NCI-H345 (cell line): ENCODE data around the gene RAI1.

Experiments
- DNase-seq: peaks from one replicate; lab custom pipeline; 2025; lab: John Stamatoyannopoulos, UW

The RAI1 gene

DNA sequence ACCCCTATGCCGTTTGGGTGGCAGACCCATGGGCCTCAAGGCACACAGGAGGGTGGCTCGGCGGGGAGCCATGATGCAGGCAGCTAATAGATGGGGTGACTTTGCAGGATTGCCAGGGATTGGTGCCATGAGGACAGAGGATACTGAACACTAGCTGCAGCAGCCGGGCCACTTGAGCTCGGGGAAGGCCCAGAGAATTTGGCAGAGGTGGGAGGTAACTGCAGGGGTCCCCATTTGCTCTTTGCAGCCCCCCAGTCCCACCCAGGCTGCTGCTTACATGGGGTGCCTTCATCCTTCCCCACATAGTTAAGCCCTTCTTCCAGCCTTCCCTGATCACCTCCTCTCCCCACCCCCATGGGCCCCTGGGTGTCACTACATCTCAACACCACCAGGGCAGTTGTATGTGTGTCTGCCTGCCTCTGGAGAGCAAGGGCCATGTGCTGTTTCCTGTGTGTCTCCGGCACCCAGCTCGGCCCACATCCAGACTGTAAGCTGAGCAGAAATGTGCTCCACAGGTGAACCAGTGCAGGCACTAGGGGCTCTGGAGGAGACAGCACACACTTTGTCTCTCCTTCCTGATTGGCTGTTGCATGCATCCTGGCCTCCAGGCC lies 103.5 kb downstream of the RAI1 start:
- DNase-seq: no peak

DNA sequence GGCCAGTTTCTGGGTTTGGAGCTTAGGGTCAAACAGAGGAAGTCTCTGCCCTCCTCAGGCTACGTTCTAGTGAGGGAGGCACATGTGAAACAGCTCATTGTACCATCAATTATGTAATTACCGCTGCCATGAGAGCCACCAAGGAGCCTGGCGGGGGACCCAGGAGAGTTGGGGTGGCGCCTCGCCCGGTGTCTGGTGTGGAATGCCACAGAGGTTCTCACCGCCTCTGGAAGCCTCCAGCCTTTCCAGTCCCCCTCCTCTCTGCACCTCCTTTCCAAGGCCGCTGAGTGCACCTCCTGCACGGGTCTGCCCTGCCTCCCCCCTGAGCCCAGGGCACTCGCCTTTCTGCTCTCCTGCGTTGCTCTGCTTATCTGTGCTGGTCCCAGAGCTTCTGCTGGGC lies 104.1 kb downstream of the RAI1 start:
- no peak for DNase-seq

GRCh38 chr17:17786998-17787397 lies 105.7 kb downstream of the RAI1 start:
- DNase-seq: no peak

DNA sequence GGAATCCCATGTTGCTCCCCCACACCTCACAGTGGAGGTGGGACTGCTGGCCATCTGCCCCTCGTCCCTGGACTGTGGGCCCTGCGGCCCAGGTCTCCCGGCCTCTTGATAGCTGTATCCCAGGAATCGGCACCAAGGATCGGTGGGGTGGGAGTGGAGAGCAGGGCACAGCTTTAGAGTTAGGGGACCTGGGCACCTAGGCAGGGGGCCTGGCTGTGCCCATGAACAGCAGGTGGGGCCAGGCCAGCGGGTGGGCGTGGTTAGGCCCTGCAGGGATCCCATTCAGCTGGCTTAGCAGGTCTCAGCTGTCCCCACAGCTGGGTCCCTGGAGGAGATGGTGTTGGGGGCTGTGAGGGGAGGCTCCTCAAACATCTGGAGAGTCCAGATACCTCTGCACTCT lies 106.3 kb downstream of the RAI1 start:
- no peak for DNase-seq

DNA sequence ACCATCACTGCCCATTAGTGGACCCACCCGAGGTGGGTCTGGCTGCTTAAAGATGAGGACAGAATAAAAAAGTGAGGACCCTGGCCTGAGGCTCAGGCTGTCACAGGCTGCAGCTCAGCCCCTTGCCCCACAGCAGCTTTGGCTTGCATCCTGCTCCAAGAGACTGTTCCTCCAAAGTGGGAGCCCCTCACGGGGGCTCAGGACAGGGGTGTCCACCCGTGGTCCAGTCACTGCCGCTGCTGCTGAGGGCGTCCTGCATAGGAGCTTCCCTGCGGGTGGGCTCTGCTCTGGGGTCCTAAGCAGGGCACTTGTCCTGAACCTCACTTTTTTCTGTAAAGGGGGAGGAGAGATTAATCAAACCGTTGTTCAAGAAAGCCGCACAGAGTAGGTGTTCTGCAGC lies 107.7 kb downstream of the RAI1 start:
- no peak for DNase-seq

- DNase-seq: no peak
These were observed 108.2 kb downstream of the RAI1 start for GRCh38 chr17:17789410-17789809.

DNA sequence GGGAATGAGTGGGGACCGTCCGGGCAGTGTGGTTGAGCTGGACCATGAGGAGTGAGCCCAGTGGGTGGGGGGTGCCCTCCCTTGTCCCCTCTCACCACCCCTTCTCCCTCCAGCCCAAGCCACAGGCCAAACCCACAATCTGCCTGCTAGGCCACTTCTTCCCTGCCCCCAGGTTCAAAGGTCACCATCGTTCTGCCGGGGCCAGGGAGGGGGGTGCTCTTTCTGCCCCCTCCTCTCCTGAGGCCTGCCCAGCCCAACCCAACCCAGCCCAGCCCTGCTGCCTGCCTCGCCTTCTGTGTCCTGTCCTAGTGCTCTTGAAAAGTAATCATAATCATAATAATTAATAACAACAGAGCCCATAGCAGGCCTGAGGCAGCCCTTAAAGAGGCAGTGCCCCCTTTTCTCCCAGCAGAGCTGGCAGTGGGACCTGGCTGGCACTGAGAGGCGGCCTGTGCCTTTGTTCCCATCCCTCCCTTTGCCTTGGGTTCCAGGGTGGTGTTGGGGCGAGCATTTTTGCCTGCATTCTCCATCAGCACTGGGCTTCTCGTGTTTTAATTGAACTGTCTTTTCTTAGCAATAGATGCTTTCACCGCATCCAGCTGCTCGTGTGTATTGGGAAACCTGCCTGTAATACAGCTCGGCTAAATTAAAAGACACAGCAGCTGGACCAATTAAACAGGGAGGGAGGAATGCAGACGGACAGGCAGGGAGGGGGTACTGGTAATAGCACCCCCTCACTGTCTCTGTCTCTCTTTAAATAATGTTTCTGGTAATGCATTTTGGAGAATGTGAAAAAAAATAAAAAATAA lies 108.8 kb downstream of the RAI1 start:
- DNase-seq: no peak

- DNase-seq: no peak
These were observed 109.6 kb downstream of the RAI1 start for GRCh38 chr17:17790637-17791464.

DNA sequence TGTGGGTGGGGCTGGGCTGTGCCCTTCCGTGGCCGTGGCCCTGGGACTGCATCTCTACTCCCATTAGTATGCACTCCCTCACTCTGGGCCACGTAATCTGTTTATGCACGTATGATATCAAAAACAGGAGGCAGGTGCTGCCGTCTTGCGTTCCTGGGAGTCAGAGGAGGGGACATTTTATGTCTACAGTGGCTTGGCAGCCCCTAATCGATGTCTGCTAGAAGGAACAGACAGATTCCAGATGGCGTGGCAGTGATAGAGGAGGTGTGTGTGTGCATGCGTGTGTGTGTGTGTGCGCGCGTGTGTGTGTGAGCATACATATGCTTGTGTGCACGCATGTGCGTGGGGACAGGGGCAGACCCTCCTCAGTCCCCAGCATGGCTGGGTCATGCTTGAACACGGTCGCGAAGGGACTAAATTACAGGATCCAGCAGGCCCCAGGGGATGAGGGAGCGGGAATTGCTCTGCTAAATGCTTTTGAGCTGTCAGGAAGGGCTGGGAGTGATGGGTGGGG lies 110.8 kb downstream of the RAI1 start:
- DNase-seq: no peak

DNA sequence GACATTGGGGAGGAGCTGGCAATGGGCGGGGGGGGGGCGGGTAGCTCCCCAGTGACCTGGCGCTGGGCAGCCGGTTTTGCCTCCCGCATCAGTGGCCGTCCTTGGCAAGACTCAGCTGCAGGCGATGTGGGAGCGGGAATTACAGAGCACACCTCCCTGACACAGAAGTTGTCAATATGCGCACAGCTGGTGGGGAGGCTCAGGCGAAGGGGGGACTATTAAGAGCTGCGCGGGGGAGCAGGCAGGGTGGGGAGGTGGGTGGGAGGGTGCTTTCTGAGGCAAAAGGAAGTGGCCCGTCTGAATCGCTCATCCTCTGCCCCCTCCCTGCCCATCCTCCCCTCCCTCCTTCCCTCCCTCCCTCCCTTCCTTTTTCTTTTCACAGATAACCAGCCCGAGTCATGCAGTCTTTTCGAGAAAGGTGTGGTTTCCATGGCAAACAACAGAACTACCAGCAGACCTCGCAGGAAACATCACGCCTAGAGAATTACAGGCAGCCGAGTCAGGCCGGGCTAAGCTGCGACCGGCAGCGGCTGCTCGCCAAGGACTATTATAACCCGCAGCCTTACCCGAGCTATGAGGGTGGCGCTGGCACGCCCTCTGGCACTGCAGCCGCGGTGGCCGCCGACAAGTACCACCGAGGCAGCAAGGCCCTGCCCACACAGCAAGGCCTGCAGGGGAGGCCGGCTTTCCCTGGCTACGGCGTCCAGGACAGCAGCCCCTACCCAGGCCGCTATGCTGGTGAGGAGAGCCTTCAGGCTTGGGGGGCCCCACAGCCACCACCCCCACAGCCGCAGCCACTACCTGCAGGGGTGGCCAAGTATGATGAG lies 111.5 kb downstream of the RAI1 start:
- DNase-seq: no peak

DNA sequence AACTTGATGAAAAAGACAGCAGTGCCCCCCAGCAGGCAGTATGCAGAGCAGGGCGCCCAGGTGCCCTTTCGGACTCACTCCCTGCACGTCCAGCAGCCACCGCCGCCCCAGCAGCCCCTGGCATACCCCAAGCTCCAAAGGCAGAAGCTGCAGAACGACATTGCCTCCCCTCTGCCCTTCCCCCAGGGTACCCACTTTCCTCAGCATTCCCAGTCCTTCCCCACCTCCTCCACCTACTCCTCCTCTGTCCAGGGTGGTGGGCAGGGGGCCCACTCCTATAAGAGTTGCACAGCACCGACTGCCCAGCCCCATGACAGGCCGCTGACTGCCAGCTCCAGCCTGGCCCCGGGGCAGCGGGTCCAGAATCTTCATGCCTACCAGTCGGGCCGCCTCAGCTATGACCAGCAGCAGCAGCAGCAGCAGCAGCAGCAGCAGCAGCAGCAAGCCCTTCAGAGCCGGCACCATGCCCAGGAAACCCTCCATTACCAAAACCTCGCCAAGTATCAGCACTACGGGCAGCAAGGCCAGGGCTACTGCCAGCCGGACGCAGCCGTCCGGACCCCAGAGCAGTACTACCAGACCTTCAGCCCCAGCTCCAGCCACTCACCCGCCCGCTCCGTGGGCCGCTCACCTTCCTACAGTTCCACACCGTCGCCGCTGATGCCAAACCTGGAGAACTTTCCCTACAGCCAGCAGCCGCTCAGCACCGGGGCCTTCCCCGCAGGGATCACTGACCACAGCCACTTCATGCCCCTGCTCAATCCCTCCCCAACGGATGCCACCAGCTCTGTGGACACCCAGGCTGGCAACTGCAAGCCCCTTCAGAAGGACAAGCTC lies 112.3 kb downstream of the RAI1 start:
- DNase-seq: no peak

DNA sequence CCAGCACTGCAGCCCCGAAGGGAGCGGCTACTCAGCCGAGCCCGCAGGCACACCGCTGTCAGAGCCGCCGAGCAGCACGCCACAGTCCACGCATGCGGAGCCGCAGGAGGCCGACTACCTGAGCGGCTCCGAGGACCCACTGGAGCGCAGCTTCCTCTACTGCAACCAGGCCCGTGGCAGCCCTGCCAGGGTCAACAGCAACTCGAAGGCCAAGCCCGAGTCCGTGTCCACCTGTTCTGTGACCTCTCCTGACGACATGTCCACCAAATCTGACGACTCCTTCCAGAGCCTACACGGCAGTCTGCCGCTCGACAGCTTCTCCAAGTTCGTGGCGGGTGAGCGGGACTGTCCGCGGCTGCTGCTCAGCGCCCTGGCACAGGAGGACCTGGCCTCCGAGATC lies 113.1 kb downstream of the RAI1 start:
- DNase-seq: no peak

GRCh38 chr17:17795296-17795695 lies 114.0 kb downstream of the RAI1 start:
- DNase-seq: no peak

- DNase-seq: no peak
These were observed 114.9 kb downstream of the RAI1 start for GRCh38 chr17:17795946-17796786.

- DNase-seq: no peak
These were observed 115.5 kb downstream of the RAI1 start for GRCh38 chr17:17796787-17797061.

DNA sequence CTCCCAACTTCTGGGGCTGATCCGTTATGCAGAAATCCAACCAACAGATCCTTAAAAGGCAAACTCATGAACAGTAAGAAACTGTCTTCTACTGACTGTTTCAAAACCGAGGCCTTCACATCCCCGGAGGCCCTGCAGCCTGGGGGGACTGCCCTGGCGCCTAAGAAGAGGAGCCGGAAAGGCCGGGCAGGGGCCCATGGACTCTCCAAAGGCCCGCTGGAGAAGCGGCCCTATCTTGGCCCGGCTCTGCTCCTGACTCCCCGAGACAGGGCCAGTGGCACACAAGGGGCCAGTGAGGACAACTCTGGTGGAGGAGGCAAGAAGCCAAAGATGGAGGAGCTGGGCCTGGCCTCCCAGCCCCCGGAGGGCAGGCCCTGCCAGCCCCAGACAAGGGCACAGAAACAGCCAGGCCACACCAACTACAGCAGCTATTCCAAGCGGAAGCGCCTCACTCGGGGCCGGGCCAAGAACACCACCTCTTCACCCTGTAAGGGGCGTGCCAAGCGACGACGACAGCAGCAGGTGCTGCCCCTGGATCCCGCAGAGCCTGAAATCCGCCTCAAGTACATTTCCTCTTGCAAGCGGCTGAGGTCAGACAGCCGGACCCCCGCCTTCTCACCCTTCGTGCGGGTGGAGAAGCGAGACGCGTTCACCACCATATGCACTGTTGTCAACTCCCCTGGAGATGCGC lies 116.0 kb downstream of the RAI1 start:
- DNase-seq: no peak

- no peak for DNase-seq
These were observed 116.8 kb downstream of the RAI1 start for GRCh38 chr17:17798010-17798556.

GRCh38 chr17:17798573-17799255 lies 117.5 kb downstream of the RAI1 start:
- no peak for DNase-seq
